Ureter (tissue), 1 donor: ENCODE measurements around the gene MAML2. TPM values are rescaled to one million over a fixed set of nuclear protein-coding genes. Genes with fewer than 3 reads are reported as not detected.

Experiments
- DNase-seq: peaks from one replicate; pipeline ENCODE4 v3.0.0-alpha.2; 2020; ENCODE audit warnings: low spot score
- total RNA-seq: library from RNA; stranded (reverse); gene quantifications from one replicate; pipeline ENCODE4 v1.2.4, GENCODE V29; 2023
- donor health status: DM: yes; HTN: yes; CAD: no.

Gene MAML2
- total RNA-seq, 1 donor from 2014 or later, result 35.8 TPM

- DNase-seq, result no peak
Observed at GRCh38 chr11:95975343-95975742, 367.7 kb downstream of the MAML2 start.

DNA sequence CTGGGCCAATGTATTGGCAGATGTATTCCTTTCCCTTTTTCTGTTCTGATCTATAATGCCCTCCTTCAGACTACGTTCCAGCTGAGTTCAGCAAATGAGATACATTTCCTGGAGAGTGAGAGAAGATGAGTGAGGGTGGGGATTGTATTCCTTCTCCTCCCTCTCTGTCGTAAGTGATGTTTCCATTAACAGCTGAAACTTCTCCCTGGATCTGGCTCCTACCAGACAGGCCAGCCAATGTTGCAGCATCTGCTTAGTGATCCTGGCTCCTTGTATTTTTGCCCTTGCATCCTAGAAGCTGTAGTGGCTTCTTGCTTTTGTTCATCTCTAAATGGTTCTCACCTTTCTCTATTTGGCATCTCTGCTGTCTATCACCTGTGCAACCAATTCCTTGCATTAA, 370.9 kb downstream of the MAML2 start:
- DNase-seq, result no peak

GRCh38 chr11:95968585-95968984, 374.4 kb downstream of the MAML2 start:
- DNase-seq, result no peak

GRCh38 chr11:95964281-95964680, 378.7 kb downstream of the MAML2 start:
- DNase-seq, result no peak

DNA sequence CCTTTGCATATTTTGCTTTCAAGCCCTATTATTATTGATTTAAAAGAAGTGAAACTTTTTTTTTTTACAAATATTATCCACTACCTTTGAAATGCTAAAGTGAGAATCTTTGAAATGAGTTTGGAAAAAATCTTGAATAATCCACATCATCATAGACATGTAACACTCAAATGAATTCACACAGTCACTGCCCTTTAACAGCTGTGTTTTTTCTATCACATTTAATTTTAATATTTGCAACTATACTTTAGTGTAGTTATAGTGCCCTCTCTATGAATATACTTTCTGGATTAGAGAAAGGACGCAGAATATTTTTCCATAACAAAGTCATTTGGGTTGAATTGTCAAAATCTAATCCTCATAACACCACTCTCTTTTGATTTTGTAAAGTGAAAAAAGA, 381.2 kb downstream of the MAML2 start:
- no peak for DNase-seq

GRCh38 chr11:95950905-95951304, 392.1 kb downstream of the MAML2 start:
- DNase-seq, result no peak

- DNase-seq, result no peak
Observed at GRCh38 chr11:95948637-95949036, 394.4 kb downstream of the MAML2 start.

DNA sequence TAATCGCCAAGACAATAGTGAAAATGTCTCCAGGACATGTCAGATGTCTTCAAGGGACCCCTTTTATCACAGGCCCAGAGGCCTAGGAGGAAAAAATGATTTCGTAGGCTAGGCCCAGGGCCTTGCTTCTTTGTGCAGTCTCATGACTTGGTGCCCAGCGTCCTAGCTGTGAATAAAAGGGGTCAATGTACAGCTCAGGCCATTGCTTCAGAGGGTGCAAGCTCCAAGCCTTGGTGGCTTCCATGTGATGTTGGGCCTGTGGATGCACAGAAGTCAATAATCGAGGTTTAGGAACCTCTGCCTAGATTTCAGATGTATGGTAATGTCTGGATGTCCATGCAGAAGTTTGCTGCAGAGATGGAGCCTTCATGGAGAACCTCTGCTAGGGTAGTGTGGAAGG, 398.4 kb downstream of the MAML2 start:
- DNase-seq, result no peak

DNA sequence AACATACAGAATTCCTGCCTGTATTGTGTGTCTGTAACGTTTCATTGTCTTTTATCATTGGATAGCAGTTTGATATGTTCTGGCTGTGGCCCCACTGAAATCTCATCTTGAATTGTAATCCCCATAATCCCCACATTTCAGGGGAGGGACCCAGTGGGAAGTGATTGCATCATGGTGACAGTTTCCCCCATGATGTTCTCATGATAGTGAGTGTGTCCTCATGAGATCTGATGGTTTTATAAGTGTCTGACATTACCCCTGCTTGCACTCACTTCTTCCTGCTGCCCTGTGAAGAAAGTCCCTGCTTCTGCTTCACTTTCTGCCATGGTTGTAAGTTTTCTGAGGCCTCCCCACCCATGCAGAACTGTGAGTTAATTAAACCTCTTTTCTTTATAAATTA, 399.4 kb downstream of the MAML2 start:
- no peak for DNase-seq

DNA sequence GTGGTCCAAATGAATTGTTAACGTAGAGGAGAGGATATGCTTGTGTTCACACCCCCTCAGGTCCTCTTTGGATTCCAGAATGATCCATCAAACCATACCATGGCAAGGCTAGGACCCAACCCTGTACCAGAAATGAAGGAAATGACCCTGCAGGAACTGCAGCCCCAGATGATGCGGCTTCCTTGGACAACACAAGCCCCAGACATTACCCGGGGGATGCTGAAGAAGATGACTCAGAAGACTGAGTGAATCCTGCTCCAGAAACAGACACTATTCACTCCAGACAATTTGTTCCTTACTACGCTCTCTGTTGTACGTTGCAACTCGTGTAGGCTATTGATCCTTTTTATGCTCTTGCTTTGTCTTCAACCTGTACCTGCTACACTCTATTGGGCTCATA, 403.9 kb downstream of the MAML2 start:
- DNase-seq, result no peak

- no peak for DNase-seq
Observed at GRCh38 chr11:95937358-95937757, 405.6 kb downstream of the MAML2 start.

- DNase-seq, result no peak
Observed at GRCh38 chr11:95933594-95933993, 409.4 kb downstream of the MAML2 start.

GRCh38 chr11:95931916-95932315, 411.1 kb downstream of the MAML2 start:
- no peak for DNase-seq

- no peak for DNase-seq
Observed at GRCh38 chr11:95930948-95931347, 412.0 kb downstream of the MAML2 start.

GRCh38 chr11:95926726-95927125, 416.3 kb downstream of the MAML2 start:
- no peak for DNase-seq

Other genes with a start within 250 kb of the MAML2 start
- gene CCDC82, start 46.7 kb upstream of the MAML2 start, total RNA-seq, result 31.8 TPM
- gene JRKL, start 46.8 kb upstream of the MAML2 start, total RNA-seq, result 12.2 TPM